ENCODE measurements around the gene SFXN5. TPM values are rescaled to one million over a fixed set of nuclear protein-coding genes. Genes with fewer than 3 reads are reported as not detected.
A peak's percentile ranks its signal among the peaks of the same experiment; 100 is the strongest.

SFXN5 gene
- total and polyA plus RNA-seq, 2 of the 4 experiments (the other 2 are of a cell fraction): 8.6 to 17.0 TPM

GRCh38 chr2:72953528-72953927 lies 118.0 kb downstream of the SFXN5 start:
- dilution Hi-C loops (cut with HindIII; ENCODE audit: low sequenced_read_pairs, unreplicated experiment) (no loop called here), in situ Hi-C loops (cut with MboI; ENCODE audit: low sequenced_read_pairs) (no loop called here), intact Hi-C loops (cut with micrococcal nuclease) (no loop called here)
- Histone ChIP-seq H3K36me3 (ENCODE audit: control insufficient read depth, insufficient read depth, low read length) (no peaks in the 10 kb centered on the region; the same call in 1 of the 2 replicates), H2BK15ac (ENCODE audit: low read depth, low read length) (no peak overlapping the region), H3K14ac (replicated peaks; ENCODE audit: low read depth, low read length) (no peak overlapping the region), H4K91ac (ENCODE audit: insufficient read depth, low read depth, low read length) (no peak overlapping the region), H2BK120ac (ENCODE audit: low read depth, low read length) (no peak overlapping the region), H3K9me1 (ENCODE audit: insufficient read depth, low read length) (peaks cover 3% of the 10 kb centered on the region; the same call in 1 of the 2 replicates), H3K27ac (ENCODE audit: insufficient read depth, low read length) (no peak overlapping the region), H3K23ac (ENCODE audit: low read depth, low read length) (no peak overlapping the region), H2AFZ (replicated peaks; ENCODE audit: low read length, poor library complexity) (no peak overlapping the region), H3K4me2 (ENCODE audit: low read depth, low read length) (no peak overlapping the region), H3K9me3 (ENCODE audit: control insufficient read depth, insufficient read depth, low read length) (no peaks in the 10 kb centered on the region), H3K79me1 (ENCODE audit: low read depth in 1 of 2, low read length in 2 of 2) (no peaks in the 10 kb centered on the region), H3K56ac (ENCODE audit: extremely low read depth, insufficient read depth, low read length) (no peak overlapping the region), H2AK9ac (replicated peaks; ENCODE audit: low read depth, low read length, poor library complexity) (no peak overlapping the region), H2AK5ac (ENCODE audit: low read depth, low read length) (no peak overlapping the region), H4K8ac (ENCODE audit: low read depth in 2 of 2, low read length in 2 of 2) (no peak overlapping the region), H3K27me3 (ENCODE audit: control insufficient read depth, insufficient read depth, low read length) (no peaks in the 10 kb centered on the region), H2BK5ac (ENCODE audit: low read depth, low read length, poor library complexity, severe bottlenecking) (no peak overlapping the region), H4K20me1 (ENCODE audit: insufficient read depth, low read length) (no peaks in the 10 kb centered on the region), H2BK20ac (ENCODE audit: low read depth, low read length) (0 out of 2 replicates have a peak overlapping the region, but pooled peaks have one; percentile 8), H3K9ac (ENCODE audit: low read depth, low read length) (no peak overlapping the region), H3K4ac (ENCODE audit: low read depth, low read length) (no peak overlapping the region), H3K4me3 (ENCODE audit: insufficient read depth, low read depth, low read length) (no peak overlapping the region), H3K4me1 (ENCODE audit: control insufficient read depth, insufficient read depth, low read length) (no peaks in the 10 kb centered on the region), H4K5ac (ENCODE audit: low read depth, low read length) (no peak overlapping the region), H3K18ac (ENCODE audit: low read depth, low read length) (no peak overlapping the region)
- no peak for ATAC-seq (ENCODE audit: low read depth)
- ChIA-PET CTCF (no interaction called here), POLR2A (ENCODE audit: unreplicated experiment) (no interaction called here)
- no peak for DNase-seq
- no CpG with 5 or more reads among the region's 1 CpG for WGBS, 2 experiments (ENCODE audit: extremely low coverage in 2 of 2, insufficient read length in 1 of 2)
- BruUV-seq (replicated peaks): no TSS peak
- no peak for TF ChIP-seq SMC3 (IDR thresholded peaks at IDR 0.05; ENCODE audit: low read depth, low read length)
- TF ChIP-seq USF2 (IDR thresholded peaks at IDR 0.05; ENCODE audit: low read depth, low read length): no peak
- no peak for TF ChIP-seq ELK1 (IDR thresholded peaks at IDR 0.05; ENCODE audit: borderline replicate concordance, low read depth, low read length)
- TF ChIP-seq MAFK (IDR thresholded peaks at IDR 0.05; ENCODE audit: low read depth, low read length): no peak
- TF ChIP-seq CEBPB (IDR thresholded peaks at IDR 0.05; ENCODE audit: low read depth, low read length): no peak
- no peak for TF ChIP-seq BHLHE40 (IDR thresholded peaks at IDR 0.05; ENCODE audit: low read depth, low read length)
- TF ChIP-seq RFX5 (IDR thresholded peaks at IDR 0.05; ENCODE audit: low read depth, low read length): no peak
- no peak for TF ChIP-seq CTCF (conservative IDR thresholded peaks at IDR 0.05; ENCODE audit: low read depth, low read length)
- no peak for TF ChIP-seq MAZ (IDR thresholded peaks at IDR 0.05; ENCODE audit: borderline replicate concordance, low read depth, low read length)

Data from IMR-90 (cell line).